Heart left ventricle (tissue), 16 donors: ENCODE results near the gene ESYT2. TPM values are rescaled to one million over a fixed set of nuclear protein-coding genes. Genes with fewer than 3 reads are reported as not detected.

Experiments used
- ATAC-seq, 4 donors: fragments of 200-7000 bp; cut with Tn5 transposase; one replicate each; pipeline ENCODE4 v1.9.1; 2020 to 2022; ENCODE audit warnings: moderate library complexity in 4 of 4, mild to moderate bottlenecking in 3 of 4, moderate number of reproducible peaks in 1 of 4
- DNase-seq, 5 donors: peaks; one replicate each; pipeline ENCODE4 v3.0.0-alpha.2; 2020
- H3K27ac ChIP-seq, 12 donors: fragments of 200-600 bp; sonication (generic) in 4 of 12; one replicate each; pipeline versions ENCODE4 v1.5.0 to v1.8.0; 2016 to 2022; ENCODE audit warnings: mild to moderate bottlenecking in 2 of 12
- H3K27me3 ChIP-seq, 9 donors: fragments of 200-600 bp; sonication (generic) in 2 of 9; one replicate each; pipeline versions ENCODE4 v1.5.1 to v1.8.0; 2016 to 2022; ENCODE audit warnings: mild to moderate bottlenecking in 3 of 9
- H3K36me3 ChIP-seq, 9 donors: fragments of 200-600 bp; sonication (generic) in 2 of 9; one replicate each; pipeline versions ENCODE4 v1.5.0 to v1.8.0; 2018 to 2022; ENCODE audit warnings: mild to moderate bottlenecking in 2 of 9
- H3K4me1 ChIP-seq, 12 donors: fragments of 200-600 bp; sonication (generic) in 4 of 12; one replicate each; pipeline versions ENCODE4 v1.5.0 to v1.8.0; 2016 to 2022; ENCODE audit warnings: mild to moderate bottlenecking in 3 of 12
- H3K4me3 ChIP-seq, 12 donors: fragments of 200-600 bp; sonication (generic) in 4 of 12; one replicate each; pipeline versions ENCODE4 v1.5.0 to v1.8.0; 2017 to 2022; ENCODE audit warnings: mild to moderate bottlenecking in 9 of 12, moderate library complexity in 4 of 12
- H3K9me3 ChIP-seq, 12 donors: fragments of 200-600 bp; sonication (generic) in 4 of 12; one replicate each; pipeline versions ENCODE4 v1.5.0 to v1.8.0; 2016 to 2022; ENCODE audit warnings: mild to moderate bottlenecking in 1 of 12
- CTCF ChIP-seq, 12 donors: fragments of 200-600 bp; sonication (generic) in 4 of 12; IDR thresholded peaks; one replicate each; pipeline versions ENCODE4 v1.5.0 to v1.8.0; 2018 to 2022; ENCODE audit warnings: antibody characterized with exemption in 12 of 12, mild to moderate bottlenecking in 5 of 12
- POLR2A ChIP-seq, 2 donors: fragments of 450-650 bp; IDR thresholded peaks; one replicate each; pipeline ENCODE4 v1.6.1; 2017; ENCODE audit warnings: antibody characterized with exemption in 2 of 2, mild to moderate bottlenecking in 2 of 2, moderate library complexity in 2 of 2
- WGBS, 4 donors: extraction: QIAGEN DNeasy Blood & Tissue Kit in 2 of 4; methylation state at CpG; one replicate each; pipeline versions ENCODE4 v1.1.5 to v1.1.7; 2013 to 2018; 5-methylcytosine and 5-hydroxymethylcytosine counted together
- intact Hi-C, 10 donors: fragments of 100-400 bp; cut with DNase I; formaldehyde crosslinking; loops; one replicate each; pipeline versions ENCODE4 v1.11.1 to v1.14.2; 2022
- polyA plus RNA-seq, 2 donors: library from polyadenylated mRNA; stranded (reverse); fragments of 200-250 nt; gene quantifications; one replicate each; pipeline ENCODE4 v1.2.3, GENCODE V29; 2013
- total RNA-seq, 9 donors: library from RNA; depleted of rRNA in 2 of 9; stranded (reverse); fragments of >200 nt in 2 of 9; fragmentation: NEBNext Ultra II Directional in 3 of 9; extraction: Animal tissue kit (Norgen Biotek cat#: 25700) in 3 of 9; gene quantifications; one replicate each; pipeline versions ENCODE4 v1.1.0 to v1.2.4, GENCODE V29; 2016 to 2023
- donor health status: ischemic (EF 13 %, LVEDD 7.1; RV severe dilation, severe dysfunction).
- donor health status: healthy with polysubstance abuse.
- donor health status: DM: no; HTN: yes; CAD: no.
- donor health status: DM: no; HTN: no; CAD: no.
- donor health status: ischemic (EF 25% LVEDD 6.9; RV normal size, moderate dysfunction).
- donor health status: ischemic (EF 25% LVEDD 5.7; RV mildly dilated, moderate dysfunction).
- donor health status: healthy.
- donor health status: DM: yes; HTN: yes; CAD: no.
- donor health status: ischemic (EF 35%, LVEDD 5.7; RV mildly dilated, moderate dysfunction).
- donor health status: nonischemic (EF 11% LVEDD 7.7; RV severe dilation, severe dysfunction).
- donor health status: DM: yes; HTN: yes; CAD: no.
- donor health status: PGD.
- donor health status: ischemic (EF 29% LVEDD 5.4; RV normal size, mild dysfunction).
- donor health status: nonischemic (EF 23%, LVEDD 6.1; RV moderate dilation, normal function).

ESYT2 gene
- total and polyA plus RNA-seq, 11 donors: 16.2 to 91.8 (median 49.8) TPM

- peaks cover 0 to 39% (median 27%) of the 10 kb centered on the region in 12 donors for H3K4me1 ChIP-seq
- no peaks in the 10 kb centered on the region for H3K9me3 ChIP-seq
- 78 to 85% (median 82%) methylated on average over 9 of the region's 9 CpGs for WGBS, 4 donors
- intact Hi-C loops: no loop called here
- H3K27me3 ChIP-seq: no peaks in the 10 kb centered on the region
- TF ChIP-seq POLR2A (IDR thresholded peaks at IDR 0.05): no peak
- no peak for TF ChIP-seq CTCF (IDR thresholded peaks at IDR 0.05)
- ATAC-seq (peak in 2 of 4 donors; percentile 13 to 32), DNase-seq (no peak)
- peaks cover 0 to 26% (median 12%) of the 10 kb centered on the region in 9 donors for H3K36me3 ChIP-seq
- H3K27ac ChIP-seq: peak overlapping the region in 4 of 12 donors; percentile 6 to 49 (median 14)
- no peak overlapping the region for H3K4me3 ChIP-seq
These were observed 26.6 kb downstream of the ESYT2 start for GRCh38 chr7:158802535-158803366.

GRCh38 chr7:158798741-158799140 is 30.6 kb downstream of the ESYT2 start:
- Histone ChIP-seq H3K4me1 (peaks cover 0 to 35% (median 26%) of the 10 kb centered on the region in 12 donors), H3K27ac (no peak overlapping the region), H3K9me3 (no peaks in the 10 kb centered on the region), H3K27me3 (no peaks in the 10 kb centered on the region), H3K36me3 (peaks cover 0 to 51% (median 44%) of the 10 kb centered on the region in 9 donors), H3K4me3 (no peak overlapping the region)
- DNase-seq: no peak
- 48 to 66% (median 60%) methylated on average over 1 of the region's 1 CpG for WGBS, 4 donors
- intact Hi-C loops: no loop called here
- TF ChIP-seq POLR2A (IDR thresholded peaks at IDR 0.05): no peak
- TF ChIP-seq CTCF (IDR thresholded peaks at IDR 0.05): no peak
- no peak for ATAC-seq

- no peak for ATAC-seq
- H3K36me3 ChIP-seq: peaks cover 0 to 69% (median 61%) of the 10 kb centered on the region in 9 donors
- no peak overlapping the region for H3K4me3 ChIP-seq
- H3K27me3 ChIP-seq: no peaks in the 10 kb centered on the region
- intact Hi-C loops: no loop called here
- H3K27ac ChIP-seq: no peak overlapping the region
- no peak for TF ChIP-seq CTCF (IDR thresholded peaks at IDR 0.05)
- TF ChIP-seq POLR2A (IDR thresholded peaks at IDR 0.05): no peak
- 77 to 84% (median 81%) methylated on average over 19 to 23 of the region's 23 CpGs for WGBS, 4 donors
- no peak for DNase-seq
- no peaks in the 10 kb centered on the region for H3K9me3 ChIP-seq
- H3K4me1 ChIP-seq: peaks cover 0 to 18% (median 13%) of the 10 kb centered on the region in 12 donors
These were observed 32.6 kb downstream of the ESYT2 start for GRCh38 chr7:158796667-158797066.

GRCh38 chr7:158795272-158795671 is 34.0 kb downstream of the ESYT2 start:
- WGBS, 4 donors: 64 to 76% (median 71%) methylated on average over 4 of the region's 4 CpGs
- no peaks in the 10 kb centered on the region for H3K27me3 ChIP-seq
- no peak overlapping the region for H3K27ac ChIP-seq
- TF ChIP-seq POLR2A (IDR thresholded peaks at IDR 0.05): no peak
- no peak for TF ChIP-seq CTCF (IDR thresholded peaks at IDR 0.05)
- no peaks in the 10 kb centered on the region for H3K9me3 ChIP-seq
- peaks cover 0 to 83% (median 75%) of the 10 kb centered on the region in 9 donors for H3K36me3 ChIP-seq
- intact Hi-C loops: no loop called here
- no peak overlapping the region for H3K4me3 ChIP-seq
- peaks cover 0 to 7% (median under 1%) of the 10 kb centered on the region in 12 donors for H3K4me1 ChIP-seq
- ATAC-seq (no peak), DNase-seq (no peak)
